ENCODE data around the gene MAP3K7.

Gene MAP3K7

DNA sequence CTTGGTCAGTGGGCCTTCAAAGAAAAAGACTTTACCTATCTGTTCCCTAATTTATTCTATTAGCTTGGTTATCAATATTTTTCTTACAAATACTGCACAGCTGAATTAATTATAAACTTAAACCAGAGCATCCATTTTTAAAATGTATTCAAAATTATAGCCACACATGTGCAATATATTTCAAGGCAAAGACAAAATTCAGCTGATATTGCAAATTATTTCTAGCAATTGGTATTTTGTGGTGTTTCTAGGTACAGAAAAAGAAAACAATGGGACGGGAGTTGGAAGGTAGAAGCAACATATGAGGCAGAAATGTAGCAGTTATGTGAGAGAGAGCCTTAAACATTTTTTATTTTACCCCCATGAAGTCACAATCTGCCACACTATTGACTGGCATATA, 64.9 kb downstream of the MAP3K7 start:
- no peak for DNase-seq

DNA sequence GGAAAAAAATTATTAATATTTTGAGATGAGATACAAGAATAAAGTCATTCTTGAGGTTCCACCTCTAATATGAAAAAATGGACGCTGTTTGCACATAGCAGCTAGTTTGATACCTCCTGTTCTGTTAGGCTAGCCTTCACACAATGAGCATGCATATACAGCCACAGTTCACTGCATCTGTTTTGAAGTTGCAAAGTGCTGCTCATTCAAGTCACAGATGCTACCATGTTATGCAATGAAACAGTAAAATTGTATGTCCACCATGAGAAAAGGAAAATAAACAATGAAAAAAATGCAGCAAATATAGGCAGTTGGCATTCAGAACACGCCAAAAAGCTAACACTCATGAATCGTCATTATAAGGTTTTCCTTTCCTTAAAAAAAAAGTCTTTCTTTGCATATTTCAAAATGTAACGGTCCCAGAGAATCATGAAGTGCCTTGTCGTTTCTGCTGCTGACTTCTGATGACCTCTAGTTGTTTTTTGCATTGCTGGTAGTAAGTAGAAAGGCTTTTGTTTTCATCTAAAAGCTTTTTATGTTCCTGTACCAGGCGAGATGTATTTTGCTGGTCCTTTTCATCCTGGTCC, 70.7 kb downstream of the MAP3K7 start:
- no peak for DNase-seq

DNA sequence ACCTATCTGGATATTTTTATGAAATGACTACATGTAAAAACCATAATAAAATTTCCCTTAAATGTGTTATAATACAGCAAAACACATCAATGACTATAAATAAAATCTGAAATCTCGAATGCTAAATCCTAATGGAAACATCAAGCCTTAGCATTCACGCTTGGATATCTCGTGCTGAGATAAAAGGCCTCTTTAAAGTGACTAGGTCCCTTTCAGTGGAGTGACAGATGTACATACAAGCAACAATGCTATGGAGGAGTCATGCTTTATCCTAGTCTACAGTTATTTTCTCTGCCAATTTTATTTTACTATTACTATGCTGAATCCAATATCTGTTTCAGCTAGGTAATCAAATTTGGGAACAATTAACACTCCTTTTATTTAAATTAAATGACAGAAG, 72.4 kb downstream of the MAP3K7 start:
- DNase-seq: no peak

DNA sequence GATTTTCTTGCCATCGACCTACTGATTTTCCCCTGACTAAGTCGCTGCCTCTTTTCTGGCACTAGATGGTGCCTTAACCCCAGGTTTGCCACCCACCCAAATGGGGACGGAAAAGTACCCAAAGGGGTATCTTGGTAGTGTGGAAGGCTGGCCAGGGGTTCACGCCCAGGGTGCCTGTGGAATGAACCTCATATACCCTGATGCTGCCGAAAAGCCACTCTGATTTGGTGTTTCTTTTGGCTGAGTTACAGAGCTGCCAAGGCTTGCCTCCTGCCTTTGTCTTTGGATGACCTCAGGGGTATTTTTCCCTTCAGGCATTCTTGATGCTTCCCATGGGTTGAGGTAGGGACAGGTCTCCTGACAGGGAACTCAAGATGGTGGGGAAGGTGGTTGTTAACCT, 78.1 kb downstream of the MAP3K7 start:
- no peak for DNase-seq

DNA sequence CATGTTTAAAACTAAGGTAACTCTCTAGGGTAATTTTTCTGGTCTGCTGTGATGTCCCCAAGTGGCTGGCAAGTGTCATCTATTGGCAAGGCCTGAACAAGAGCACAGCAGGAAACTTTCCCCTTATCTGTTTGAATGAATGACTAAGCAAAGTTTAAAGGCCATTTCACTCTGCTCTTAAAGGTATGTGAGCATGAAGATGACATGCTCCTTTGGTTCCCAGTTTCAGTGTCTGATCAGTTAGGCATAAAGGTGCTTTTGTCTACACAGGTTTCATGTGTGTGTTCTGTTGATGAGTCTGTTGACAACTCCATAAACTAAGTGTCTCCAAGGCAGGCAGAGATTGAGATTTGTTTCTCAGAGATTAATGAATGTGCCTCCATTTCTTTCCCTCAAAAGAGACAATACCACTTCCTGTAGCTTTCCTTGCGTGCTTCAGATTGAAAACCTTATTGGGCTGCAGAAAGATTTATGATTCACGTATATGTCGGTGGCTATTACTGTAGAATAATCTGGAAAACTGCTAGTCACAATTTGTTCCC, 83.9 kb downstream of the MAP3K7 start:
- DNase-seq: no peak

DNA sequence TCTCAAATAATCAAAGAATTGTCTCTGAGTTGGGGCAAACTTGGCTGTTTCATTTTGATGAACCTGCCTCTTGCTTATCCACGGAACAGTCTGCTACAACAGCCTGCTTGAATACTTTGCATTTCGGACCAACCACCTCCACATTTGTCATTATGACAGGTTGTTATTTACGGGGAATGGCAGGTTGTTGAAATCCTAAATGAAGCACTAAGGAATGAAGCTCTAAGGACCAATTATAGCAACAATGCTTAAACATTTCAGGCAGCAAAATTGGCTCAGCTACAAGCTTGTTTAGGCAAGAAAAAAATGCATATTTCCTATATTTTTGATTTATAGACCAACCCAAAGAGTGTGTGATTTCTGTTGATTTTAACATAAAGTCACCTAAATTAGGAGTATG, 84.5 kb downstream of the MAP3K7 start:
- DNase-seq: no peak

GRCh38 chr6:90500458-90500857, 86.4 kb downstream of the MAP3K7 start:
- DNase-seq: no peak

DNA sequence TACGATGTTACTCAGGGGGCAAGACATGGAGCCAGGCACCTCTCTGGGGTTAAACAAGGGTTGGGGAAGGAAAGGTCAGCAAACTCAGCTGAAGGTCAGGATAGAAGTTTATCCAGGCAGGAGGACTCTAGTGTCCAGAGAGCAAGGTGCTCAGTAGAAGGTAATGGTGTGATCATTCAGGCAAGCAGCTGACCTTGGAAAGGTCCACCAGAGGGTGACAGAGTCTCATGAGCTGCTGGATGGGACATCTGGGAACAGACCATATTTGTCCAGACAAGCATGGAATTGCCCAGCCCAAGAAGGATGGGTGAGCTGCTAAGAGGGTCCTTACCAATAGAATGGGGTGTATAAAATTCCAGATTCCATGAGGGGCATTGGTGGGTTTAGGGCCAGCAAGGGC, 89.5 kb downstream of the MAP3K7 start:
- no peak for DNase-seq

GRCh38 chr6:90496258-90497016, 90.4 kb downstream of the MAP3K7 start:
- no peak for DNase-seq

- DNase-seq: no peak
Measured at GRCh38 chr6:90495216-90495817, 91.6 kb downstream of the MAP3K7 start.

DNA sequence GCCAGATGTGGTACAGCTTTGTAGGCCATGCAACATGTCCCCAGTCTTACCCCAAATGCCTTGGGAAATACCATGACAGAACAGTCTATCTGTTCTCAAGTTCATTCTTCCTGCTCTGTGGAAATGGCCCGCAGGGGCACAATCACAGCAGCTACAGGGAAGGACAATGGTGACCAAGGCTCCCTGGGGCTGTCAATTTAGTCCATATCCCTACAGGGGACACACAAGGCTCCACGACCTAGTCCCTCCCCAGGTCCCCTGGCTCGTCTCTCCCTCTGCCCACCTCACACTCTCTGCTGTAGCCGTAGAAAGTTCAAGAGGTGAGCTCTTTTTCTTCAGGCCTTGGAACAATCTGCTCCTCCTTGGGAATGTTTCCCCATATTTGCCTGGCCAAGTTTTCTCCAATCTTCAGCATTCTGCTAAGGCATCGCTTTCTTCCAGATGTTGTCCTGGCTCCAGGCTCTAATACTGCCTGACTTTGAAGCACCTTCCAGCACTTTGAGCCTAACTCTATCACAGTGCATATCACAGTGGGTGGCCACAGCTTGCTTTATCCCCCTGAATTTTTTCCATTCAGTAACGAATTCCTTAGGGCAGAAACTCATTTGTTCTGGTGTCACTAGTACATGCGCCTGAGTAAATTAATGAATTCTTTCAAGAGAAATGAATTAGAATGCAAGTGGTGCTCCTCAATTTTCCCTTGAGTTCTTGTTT, 92.6 kb downstream of the MAP3K7 start:
- no peak for DNase-seq

DNA sequence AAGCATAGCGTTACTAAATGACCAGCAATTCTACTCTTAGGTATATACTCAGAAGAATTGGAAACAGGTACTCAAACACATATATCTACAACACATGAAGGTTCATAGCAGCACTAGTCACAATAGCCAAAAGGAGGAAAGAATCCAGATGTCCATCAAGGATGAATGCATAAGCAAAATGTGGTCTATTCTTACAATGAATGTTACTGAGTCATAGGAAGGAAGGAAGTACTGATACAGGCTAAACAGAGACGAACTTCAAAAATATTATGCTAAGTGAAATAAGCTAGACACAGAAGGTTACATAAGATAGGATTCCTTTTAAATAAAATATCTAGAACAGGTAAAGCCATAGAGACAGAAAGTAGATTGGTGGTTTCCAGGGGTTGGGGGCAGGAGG, 93.5 kb downstream of the MAP3K7 start:
- no peak for DNase-seq

DNA sequence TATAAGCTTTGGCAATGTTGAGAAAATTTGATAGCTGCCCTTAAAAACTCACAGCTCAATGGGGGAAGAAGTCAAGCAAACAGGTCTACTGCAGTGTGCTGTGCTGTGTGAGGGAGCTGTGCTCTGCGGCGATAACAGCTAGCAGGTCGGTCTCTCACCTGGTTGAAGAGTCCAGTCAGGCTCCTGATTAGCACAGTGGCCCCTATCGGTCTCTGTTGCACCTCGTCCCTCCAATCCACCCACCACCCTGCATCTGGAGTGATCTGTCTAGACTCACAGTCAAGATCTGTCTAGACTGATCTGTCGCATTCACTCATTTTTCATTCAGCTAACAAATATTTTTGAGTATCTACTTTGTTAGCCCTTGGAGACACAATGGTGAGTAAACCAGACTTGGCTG, 94.1 kb downstream of the MAP3K7 start:
- DNase-seq: no peak

GRCh38 chr6:90492369-90492768, 94.5 kb downstream of the MAP3K7 start:
- no peak for DNase-seq

DNA sequence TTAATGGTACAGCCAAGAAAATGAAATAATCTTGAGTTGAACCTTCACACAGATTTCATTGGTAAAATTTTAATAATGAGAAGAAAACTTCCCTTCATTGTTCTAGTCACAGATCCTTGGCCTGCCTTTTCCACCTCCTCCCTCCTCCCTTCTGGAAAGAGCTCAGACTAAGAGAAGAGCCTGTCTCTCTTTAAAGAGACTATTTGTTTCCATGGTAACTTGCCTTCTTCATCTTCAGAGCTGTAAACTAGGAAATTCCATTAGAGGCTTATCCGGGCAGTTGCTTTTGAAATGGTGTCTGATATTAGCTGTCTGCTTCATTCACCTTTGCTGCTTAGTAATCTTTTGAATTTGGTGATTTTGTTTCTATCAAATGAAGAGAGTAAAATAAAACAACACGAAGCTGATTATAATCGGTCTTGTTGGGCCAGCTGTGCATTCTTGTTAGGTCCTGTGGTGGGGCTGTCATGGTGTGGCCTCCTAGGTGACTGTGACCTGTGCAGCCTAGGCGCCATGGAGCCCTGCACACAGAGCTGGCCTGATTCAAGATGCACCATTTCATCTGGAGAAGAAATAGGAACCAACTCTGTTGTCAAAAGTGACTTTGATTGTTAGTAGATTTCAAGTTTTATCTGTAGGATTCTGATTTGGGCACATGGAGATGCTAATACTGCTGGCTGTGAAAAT, 96.7 kb downstream of the MAP3K7 start:
- no peak for DNase-seq

- DNase-seq: no peak
Measured at GRCh38 chr6:90488816-90489215, 98.1 kb downstream of the MAP3K7 start.

DNA sequence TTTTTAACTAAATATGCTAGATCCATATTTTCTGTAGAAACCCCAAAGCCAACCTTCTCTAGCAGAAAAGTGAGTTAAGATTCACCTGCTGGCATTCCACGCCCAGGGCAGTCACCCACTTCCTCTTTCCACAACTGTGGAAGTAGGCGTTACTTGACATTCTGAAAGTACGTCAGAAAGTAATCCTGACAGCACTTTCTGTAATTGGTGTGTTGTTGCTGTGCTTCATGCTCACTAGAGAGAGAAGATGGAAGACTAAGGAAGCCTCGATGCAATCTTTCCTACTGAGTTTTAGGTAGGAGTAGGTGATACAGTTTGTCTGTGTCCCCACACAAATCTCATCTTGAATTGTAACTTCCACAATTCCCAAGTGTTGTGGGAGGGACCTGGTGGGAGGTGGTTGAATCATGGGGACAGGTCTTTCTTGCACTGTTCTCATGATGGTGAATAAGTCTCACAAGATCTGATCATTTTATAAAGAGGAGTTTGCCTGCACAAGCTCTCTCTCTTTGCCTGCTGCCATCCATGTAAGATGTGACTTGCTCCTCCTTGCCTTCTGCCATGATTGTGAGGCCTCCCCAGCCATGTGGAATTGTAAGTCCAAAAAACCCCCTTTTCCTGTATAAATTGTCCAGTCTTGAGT, 101.1 kb downstream of the MAP3K7 start:
- DNase-seq: no peak

- no peak for DNase-seq
Measured at GRCh38 chr6:90484903-90485302, 102.0 kb downstream of the MAP3K7 start.

GRCh38 chr6:90484385-90484784, 102.5 kb downstream of the MAP3K7 start:
- DNase-seq: no peak

- DNase-seq: no peak
Measured at GRCh38 chr6:90483956-90484355, 102.9 kb downstream of the MAP3K7 start.

- DNase-seq: no peak
Measured at GRCh38 chr6:90483116-90483839, 103.6 kb downstream of the MAP3K7 start.

DNA sequence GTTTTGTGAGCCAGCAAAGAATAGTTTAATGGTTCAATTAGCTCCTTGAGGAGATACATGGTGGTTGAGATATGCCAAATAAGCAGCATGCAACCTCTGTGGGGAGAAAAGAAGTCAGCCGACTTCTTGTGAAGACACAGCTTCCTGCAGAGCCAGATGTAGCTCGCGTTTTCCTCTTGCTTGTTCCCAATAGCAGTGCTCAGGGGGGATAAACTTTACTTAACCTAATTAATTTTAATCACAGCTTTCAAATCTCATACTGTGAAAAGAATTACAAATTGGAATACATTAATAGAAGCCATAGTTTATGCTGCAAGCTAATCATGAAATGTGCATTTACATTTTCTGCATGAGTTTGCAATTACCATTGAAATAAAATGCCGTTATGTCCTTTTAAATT, 106.2 kb downstream of the MAP3K7 start:
- DNase-seq: no peak

Data from activated CD4-positive, alpha-beta T cell treated with anti-CD3 and anti-CD28 coated beads, Interleukin-2, Interleukin-6, amounts not matched to agents 100 ng/mL and 50 ng/mL, durations not matched to agents 16 hours and 8 hours (primary cell).